Thoracic aorta (tissue), 2 donors: ENCODE measurements around the gene HMCN1. TPM values are rescaled to one million over a fixed set of nuclear protein-coding genes. Genes with fewer than 3 reads are reported as not detected.

Experiments used
- ATAC-seq: fragments of 150-250 bp; one replicate; pipeline ENCODE4 v1.8.0; 2017; ENCODE audit warnings: low read depth; ENCODE audit not compliant: insufficient number of reproducible peaks, low FRiP score
- DNase-seq: peaks from one replicate; pipeline ENCODE4 v3.0.0-alpha.2; 2020; ENCODE audit warnings: low spot score
- H3K27ac ChIP-seq, 2 donors: fragments of 200-600 bp; sonication (generic); 1 replicate in 1 of 2; 2 replicates in 1 of 2; pipeline ENCODE4 v1.5.1; 2016; ENCODE audit warnings: mild to moderate bottlenecking in 2 of 2, moderate library complexity in 2 of 2
- H3K27me3 ChIP-seq: fragments of 200-600 bp; sonication (generic); replicated peaks from 2 replicates; pipeline ENCODE4 v1.6.0; 2016; ENCODE audit warnings: mild to moderate bottlenecking; ENCODE audit not compliant: insufficient read depth
- H3K36me3 ChIP-seq: fragments of 200-600 bp; sonication (generic); one replicate; pipeline ENCODE4 v1.5.1; 2016
- H3K4me1 ChIP-seq, 2 donors: fragments of 200-600 bp; sonication (generic); 1 replicate in 1 of 2; 2 replicates in 1 of 2; pipeline versions ENCODE4 v1.5.1 to v1.6.0; 2016; ENCODE audit warnings: low read depth in 2 of 2, mild to moderate bottlenecking in 1 of 2; ENCODE audit not compliant: control insufficient read depth in 1 of 2
- H3K4me3 ChIP-seq: fragments of 200-600 bp; sonication (generic); 2 replicates; pipeline ENCODE4 v1.5.1; 2016; ENCODE audit warnings: mild to moderate bottlenecking
- H3K9me3 ChIP-seq: fragments of 200-600 bp; sonication (generic); 2 replicates; pipeline ENCODE4 v1.5.1; 2016
- total RNA-seq, 2 donors: library from RNA; depleted of rRNA; stranded (reverse); fragments of >200 nt; gene quantifications; one replicate each; pipeline versions ENCODE4 v1.1.0 to v1.2.3, GENCODE V29; 2016
- TF ChIP-seq, protein P1 (sequence below): fragments of 200-600 bp; sonication (generic); IDR thresholded peaks from one replicate; pipeline ENCODE4 v1.5.1; 2019; ENCODE audit warnings: antibody characterized with exemption

The HMCN1 gene
- total RNA-seq, 2 donors from 2014 or later = 142 to 191 TPM

DNA sequence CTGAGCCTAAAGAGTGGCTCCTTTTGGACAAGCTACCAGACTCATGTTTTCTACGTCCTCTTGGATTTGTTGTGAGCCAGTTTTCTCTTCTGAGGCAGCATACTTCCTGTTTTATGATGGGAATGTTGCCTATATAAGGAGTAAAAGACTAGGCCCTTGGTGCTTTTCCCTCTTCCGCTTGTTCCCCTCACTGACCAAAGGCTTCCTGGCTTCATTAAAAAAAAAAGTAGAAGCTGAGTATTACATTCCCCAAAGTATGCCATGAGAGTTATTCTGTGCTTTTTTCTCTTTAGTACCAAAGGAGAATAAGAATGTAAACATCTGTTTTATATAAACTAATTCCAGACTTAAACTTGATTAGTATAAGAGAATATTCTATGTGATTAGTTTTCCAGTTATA lies 6.5 kb upstream of the HMCN1 start:
- Histone ChIP-seq H3K27me3 (no peaks in the 10 kb centered on the region), H3K27ac (peak overlapping the region; percentile 5 to 61), H3K9me3 (no peaks in the 10 kb centered on the region), H3K4me1 (no peaks in the 10 kb centered on the region), H3K36me3 (no peaks in the 10 kb centered on the region), H3K4me3 (no peak overlapping the region)
- DNase-seq (no peak), ATAC-seq (no peak)
- TF ChIP-seq, protein P1, sequence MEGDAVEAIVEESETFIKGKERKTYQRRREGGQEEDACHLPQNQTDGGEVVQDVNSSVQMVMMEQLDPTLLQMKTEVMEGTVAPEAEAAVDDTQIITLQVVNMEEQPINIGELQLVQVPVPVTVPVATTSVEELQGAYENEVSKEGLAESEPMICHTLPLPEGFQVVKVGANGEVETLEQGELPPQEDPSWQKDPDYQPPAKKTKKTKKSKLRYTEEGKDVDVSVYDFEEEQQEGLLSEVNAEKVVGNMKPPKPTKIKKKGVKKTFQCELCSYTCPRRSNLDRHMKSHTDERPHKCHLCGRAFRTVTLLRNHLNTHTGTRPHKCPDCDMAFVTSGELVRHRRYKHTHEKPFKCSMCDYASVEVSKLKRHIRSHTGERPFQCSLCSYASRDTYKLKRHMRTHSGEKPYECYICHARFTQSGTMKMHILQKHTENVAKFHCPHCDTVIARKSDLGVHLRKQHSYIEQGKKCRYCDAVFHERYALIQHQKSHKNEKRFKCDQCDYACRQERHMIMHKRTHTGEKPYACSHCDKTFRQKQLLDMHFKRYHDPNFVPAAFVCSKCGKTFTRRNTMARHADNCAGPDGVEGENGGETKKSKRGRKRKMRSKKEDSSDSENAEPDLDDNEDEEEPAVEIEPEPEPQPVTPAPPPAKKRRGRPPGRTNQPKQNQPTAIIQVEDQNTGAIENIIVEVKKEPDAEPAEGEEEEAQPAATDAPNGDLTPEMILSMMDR = no peak

DNA sequence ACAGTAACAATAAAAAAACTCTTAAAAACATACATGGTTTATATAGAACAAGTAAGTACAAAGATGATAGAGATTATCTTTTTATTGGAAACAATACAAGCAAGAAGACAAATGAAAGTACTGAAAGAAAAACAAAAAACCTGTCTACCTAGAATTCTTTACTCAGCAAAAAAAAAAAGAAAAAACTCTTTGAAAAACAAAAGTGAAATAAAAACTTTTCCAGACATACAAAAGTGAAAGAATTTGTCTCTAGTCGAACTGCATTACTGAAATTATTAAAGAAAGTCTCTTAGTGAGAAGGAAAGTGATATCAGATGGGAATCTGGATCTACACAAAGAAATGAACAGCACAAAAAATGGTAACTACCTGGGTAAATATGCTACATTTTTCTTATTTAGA lies 2.7 kb upstream of the HMCN1 start:
- H3K4me3 ChIP-seq = no peak overlapping the region
- TF ChIP-seq, protein P1 = no peak
- H3K27ac ChIP-seq = no peak overlapping the region
- H3K36me3 ChIP-seq = no peaks in the 10 kb centered on the region
- ATAC-seq (no peak), DNase-seq (no peak)
- no peaks in the 10 kb centered on the region for H3K9me3 ChIP-seq
- H3K27me3 ChIP-seq = no peaks in the 10 kb centered on the region
- peaks cover 0 to 3% of the 10 kb centered on the region in 2 donors for H3K4me1 ChIP-seq

DNA sequence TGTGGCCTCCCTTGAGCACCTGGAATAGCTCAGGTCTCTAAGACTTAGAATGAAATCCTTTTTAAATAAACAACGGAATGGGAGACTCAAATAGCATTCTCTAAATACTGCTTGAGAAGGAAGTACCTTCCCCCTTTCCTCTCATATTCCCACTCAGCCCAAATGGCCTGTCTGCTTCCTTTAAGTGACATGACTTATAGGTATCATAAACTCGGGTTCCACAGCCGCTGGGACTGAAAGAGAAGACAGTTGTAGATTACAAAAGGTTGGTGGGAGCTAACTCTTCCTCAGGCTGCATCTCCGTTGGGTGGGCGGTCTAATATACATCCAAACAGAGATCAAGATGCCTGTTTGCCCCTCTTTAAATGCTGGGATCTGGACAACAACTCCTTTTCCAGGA lies 1.2 kb upstream of the HMCN1 start:
- no peak for DNase-seq
- no peak for ATAC-seq
- TF ChIP-seq, protein P1 = no peak
- Histone ChIP-seq H3K4me3 (no peak overlapping the region), H3K27me3 (no peaks in the 10 kb centered on the region), H3K4me1 (peaks cover 3 to 13% of the 10 kb centered on the region in 2 donors), H3K27ac (peak overlapping the region; percentile 16 to 91), H3K9me3 (no peaks in the 10 kb centered on the region), H3K36me3 (no peaks in the 10 kb centered on the region)

DNA sequence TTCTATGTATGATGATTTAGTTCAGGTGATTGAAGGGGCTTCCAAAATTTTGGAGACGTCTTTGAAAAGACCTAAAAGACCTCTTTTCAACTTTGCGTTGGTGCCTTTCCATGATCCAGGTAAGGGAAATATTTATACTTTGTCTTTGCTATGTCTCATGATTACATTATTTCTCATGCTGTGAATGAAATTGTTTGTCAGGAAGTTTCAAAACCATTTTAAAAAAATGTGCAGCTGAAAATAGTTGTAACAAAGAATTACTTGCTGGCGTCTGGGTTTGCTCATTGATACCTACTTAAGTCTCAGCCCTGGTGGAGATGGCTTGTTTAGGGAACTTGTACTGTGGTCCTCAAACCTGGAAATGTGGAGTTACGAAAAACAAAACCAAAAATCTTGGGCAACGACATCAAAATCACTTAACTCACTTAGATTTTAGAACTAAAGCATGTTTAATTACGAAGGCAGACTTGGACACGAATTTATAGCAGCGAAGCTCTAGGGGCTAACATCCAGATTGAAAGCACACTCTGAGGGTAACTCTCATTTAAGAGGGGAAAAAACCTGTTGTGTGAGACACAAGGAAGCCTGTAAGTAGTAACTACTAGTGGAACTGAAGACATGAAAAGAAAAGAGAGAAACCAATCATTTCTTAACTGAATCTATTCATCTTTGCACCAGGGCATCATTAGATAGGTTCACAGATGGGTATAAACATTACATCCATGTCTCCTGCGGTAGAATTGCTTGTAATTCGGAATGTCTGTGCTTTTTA lies 924 bp downstream of the HMCN1 start:
- Histone ChIP-seq H3K4me3 (peak overlapping the region; percentile 89), H3K9me3 (no peaks in the 10 kb centered on the region), H3K27ac (peak overlapping the region; percentile 86 to 91), H3K36me3 (no peaks in the 10 kb centered on the region), H3K27me3 (no peaks in the 10 kb centered on the region), H3K4me1 (peaks cover 14 to 30% of the 10 kb centered on the region in 2 donors)
- ATAC-seq = no peak
- no peak for DNase-seq
- TF ChIP-seq, protein P1 = no peak

DNA sequence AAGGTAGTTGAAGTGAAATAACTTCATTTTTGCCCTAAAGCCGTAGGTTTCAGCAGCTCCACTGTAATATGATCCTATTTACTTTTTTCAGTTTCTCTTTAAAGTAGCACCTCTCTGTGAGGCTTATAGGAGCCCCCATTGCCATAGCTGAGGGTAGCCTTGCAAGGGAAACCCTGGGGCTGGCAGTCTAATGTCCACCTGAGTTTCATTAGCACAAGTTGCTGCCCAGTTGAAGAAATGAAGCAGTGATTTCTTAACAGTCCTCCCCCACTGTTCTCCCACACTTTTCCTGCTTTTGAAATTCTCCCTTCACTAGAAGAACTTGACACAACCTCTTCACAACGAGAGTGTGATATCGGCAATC lies 1.5 kb downstream of the HMCN1 start:
- no peaks in the 10 kb centered on the region for H3K36me3 ChIP-seq
- peaks cover 14 to 30% of the 10 kb centered on the region in 2 donors for H3K4me1 ChIP-seq
- peak overlapping the region; percentile 86 to 91 for H3K27ac ChIP-seq
- no peaks in the 10 kb centered on the region for H3K9me3 ChIP-seq
- DNase-seq = no peak
- no peak for ATAC-seq
- TF ChIP-seq, protein P1 = no peak
- H3K4me3 ChIP-seq = peak overlapping the region; percentile 89
- no peaks in the 10 kb centered on the region for H3K27me3 ChIP-seq
